ENCODE results near the gene EFCC1.

DNA sequence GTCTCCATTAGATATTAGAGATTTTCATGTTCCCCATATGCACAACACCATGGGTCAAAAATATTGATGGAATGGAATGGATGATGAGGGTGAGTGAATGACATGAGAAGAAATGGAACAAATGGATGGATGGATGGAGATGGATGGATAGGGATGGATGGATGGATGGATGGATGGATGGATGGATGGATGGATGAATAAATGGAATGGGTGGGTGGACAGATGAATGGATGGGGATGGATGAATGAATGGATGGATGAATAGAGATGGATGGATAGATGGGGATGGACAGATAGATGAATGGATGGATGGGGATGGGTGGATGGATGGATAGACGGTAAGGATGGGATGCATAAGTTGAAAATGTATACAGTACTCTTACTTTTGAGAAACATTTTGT, 25.8 kb upstream of the EFCC1 start:
- TF ChIP-seq, protein P1, sequence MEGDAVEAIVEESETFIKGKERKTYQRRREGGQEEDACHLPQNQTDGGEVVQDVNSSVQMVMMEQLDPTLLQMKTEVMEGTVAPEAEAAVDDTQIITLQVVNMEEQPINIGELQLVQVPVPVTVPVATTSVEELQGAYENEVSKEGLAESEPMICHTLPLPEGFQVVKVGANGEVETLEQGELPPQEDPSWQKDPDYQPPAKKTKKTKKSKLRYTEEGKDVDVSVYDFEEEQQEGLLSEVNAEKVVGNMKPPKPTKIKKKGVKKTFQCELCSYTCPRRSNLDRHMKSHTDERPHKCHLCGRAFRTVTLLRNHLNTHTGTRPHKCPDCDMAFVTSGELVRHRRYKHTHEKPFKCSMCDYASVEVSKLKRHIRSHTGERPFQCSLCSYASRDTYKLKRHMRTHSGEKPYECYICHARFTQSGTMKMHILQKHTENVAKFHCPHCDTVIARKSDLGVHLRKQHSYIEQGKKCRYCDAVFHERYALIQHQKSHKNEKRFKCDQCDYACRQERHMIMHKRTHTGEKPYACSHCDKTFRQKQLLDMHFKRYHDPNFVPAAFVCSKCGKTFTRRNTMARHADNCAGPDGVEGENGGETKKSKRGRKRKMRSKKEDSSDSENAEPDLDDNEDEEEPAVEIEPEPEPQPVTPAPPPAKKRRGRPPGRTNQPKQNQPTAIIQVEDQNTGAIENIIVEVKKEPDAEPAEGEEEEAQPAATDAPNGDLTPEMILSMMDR (conservative IDR thresholded peaks at IDR 0.05; ENCODE audit: low read length) = no peak
- TF ChIP-seq EZH2phosphoT487 (IDR thresholded peaks at IDR 0.05; ENCODE audit: borderline replicate concordance, low read depth, low read length) = no peak

Measured in OCI-LY7 (cell line).